Renal pelvis (tissue), 4 donors: Measurements from ENCODE around the gene DHCR7. TPM values are rescaled to one million over a fixed set of nuclear protein-coding genes. Genes with fewer than 3 reads are reported as not detected.
"Not testable (repeated sequence)": the region's sequence is repeated elsewhere in the genome, so short reads cannot be mapped to it uniquely, and the experiment has no call there.

ENCODE experiments used
- DNase-seq: peaks from one replicate; pipeline ENCODE4 v3.0.0-alpha.2; 2013
- polyA plus RNA-seq, 3 donors: library from polyadenylated mRNA; unstranded; fragments of 120-200 nt; gene quantifications; one replicate each; pipeline ENCODE4 v1.2.1, GENCODE V29; 2013; ENCODE audit not compliant: insufficient read length in 3 of 3

DHCR7 gene
- polyA plus RNA-seq, 3 donors = 43.7 to 49.4 (median 46.0) TPM

- DNase-seq = no peak
Observed at GRCh38 chr11:71442880-71443279, 5.3 kb downstream of the DHCR7 start.

DNA sequence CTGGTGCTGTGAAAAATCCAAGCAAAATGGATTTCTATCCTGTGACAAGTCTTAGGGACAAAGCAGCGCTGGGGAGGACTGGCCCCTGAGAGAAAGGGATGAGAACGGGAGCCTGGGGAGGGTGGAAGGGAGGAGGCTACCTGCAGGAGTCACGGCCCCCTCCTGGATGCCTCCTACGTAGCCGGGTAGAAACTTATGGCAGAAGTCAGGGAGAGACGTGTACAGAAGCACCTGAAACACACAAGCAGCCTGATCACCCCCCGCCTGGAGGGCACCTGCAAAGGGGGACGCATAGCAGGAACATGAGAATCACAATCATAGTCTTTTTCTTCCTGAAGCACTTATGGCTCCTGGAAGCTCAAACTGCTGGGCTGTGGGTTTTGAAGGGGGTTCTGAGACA, 6.1 kb downstream of the DHCR7 start:
- no peak for DNase-seq

GRCh38 chr11:71441251-71441650, 6.9 kb downstream of the DHCR7 start:
- no peak for DNase-seq

DNA sequence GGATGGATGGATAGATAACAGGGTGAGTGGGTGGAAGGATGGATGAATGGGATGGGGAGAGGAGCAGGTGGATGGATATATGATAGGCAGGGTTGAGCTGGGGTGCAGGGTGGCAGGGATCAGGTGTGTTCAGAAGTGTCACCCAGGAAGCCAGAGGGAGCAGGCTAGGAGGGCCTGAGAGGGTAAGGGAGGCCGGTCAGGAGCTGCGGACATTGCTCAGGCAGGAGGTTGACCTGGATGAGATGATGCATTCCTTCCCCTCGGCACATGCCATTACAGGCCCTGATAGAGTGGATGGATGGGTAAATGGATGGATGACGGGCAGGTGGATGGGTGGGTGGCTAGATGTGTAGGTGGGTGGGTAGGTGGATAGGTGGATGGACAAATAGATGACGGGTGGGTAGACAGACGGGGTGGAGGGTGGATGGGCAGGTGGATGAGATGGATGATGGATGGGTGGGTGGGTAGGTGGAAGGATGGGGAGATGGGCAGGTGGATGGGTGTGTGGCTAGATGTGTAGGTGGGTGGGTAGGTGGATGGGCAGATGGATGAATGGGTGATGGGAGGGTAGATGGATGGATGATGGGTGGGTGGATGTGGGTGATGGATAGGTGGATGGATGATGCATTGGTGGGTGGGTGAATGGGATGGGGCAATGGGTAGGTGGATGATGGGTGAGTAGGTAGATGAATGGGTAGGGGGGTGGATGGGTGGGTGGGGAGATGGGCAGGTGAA, 8.0 kb downstream of the DHCR7 start:
- DNase-seq = no peak

GRCh38 chr11:71438650-71439049, 9.5 kb downstream of the DHCR7 start:
- DNase-seq = no peak

DNA sequence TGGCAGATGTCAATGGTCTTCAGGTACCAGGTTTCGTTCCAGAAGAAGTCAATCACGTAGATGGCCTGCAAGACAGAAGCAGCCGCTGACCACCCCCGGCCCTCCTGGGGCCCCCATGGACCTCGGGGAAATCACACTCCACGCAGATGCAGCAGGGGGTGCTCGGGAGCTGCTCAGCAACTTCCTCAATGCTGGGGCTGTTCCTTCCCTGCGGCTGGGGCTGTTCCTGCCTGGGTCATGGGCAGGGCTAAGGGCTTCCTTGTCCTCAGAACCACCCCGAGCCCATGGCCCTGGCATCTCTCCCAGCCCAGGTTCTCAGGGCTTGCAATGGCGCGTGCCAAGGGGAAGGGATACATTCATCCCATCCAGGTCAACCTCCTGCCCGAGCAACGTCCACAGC, 10.3 kb downstream of the DHCR7 start:
- DNase-seq = no peak

GRCh38 chr11:71437399-71437798, 10.8 kb downstream of the DHCR7 start:
- no peak for DNase-seq

DNA sequence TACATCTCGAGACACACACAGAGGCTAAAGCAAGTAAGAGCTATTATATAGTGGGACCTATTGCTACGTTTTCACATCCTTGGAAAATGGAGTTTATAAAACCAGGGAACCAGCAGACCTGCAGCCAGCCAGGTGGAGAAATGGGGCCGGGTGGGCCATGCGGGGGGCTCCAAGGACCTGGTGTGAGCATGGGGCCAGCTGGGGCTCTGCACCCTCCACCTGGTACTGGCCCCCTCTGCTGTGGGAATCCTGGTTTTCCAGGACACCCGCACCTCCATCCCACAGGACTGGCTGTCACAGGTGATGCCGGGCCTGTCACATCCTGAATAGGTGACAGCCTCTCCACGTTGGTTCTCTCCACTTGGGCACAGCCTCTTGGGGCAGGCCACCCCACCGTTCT, 11.3 kb downstream of the DHCR7 start:
- DNase-seq = no peak

DNA sequence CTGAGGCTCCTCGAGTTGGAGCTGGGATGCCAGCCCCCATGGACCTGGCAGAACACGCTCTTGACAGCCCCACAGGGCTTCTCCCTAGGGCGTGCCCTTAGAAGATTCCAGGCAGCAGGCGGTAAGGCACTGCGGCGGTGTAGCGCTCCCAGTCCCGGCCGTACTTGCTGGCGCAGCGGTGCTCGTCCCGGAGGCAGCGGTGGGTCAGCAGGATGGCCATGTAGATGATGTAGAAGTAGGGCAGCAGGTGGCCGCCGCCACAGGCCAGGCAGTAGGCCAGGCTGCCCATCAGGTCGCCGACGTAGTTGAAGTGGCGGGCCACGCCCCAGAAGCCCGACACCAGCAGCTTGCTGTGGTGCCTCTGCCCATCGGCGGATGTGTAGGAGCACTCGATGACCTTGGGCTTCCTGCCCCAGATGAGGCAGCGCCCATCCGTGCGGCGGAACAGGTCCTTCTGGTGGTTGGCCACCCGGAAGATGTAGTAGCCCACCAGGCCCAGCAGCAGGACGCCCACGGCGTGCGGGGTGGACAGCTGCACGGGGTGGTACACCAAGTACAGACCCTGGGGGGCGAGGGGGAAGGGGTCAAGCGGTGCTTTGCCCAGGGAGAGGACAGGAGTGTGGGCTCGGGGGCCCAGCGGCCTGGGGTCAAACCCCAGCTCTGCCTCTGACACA, 12.8 kb downstream of the DHCR7 start:
- DNase-seq = no peak

DNA sequence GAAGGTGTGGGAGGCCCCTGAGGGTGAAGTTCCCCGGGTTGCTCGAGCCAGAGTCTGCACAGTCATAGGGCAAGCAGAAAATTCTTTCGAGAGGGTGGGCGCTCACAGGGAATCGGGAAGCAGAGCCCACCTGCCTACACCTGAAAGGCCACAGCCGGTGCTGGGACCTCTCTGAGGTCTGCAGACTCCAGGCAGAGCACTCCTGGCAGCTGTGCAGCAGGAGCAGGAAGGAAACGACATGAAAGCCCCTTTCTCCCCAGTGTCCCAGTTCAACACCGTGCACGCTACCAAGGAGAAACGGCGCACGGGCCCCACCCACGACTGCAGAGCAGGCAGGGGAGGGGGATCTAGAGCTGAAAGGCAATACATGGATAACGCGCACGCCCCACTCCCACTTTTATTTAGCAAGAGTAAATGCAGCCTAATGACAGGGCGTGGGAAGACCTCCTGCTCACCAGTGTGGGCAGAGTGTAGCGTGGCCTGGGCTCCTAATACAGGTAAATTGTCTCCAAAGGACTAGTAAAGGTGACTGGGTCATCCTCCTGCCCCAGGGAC, 13.5 kb downstream of the DHCR7 start:
- DNase-seq = no peak

GRCh38 chr11:71433648-71434450, 14.3 kb downstream of the DHCR7 start:
- DNase-seq = no peak

- DNase-seq = no peak
Observed at GRCh38 chr11:71432761-71433647, 15.2 kb downstream of the DHCR7 start.

GRCh38 chr11:71431271-71431670, 16.9 kb downstream of the DHCR7 start:
- no peak for DNase-seq

GRCh38 chr11:71430166-71430565, 18.0 kb downstream of the DHCR7 start:
- DNase-seq = no peak

DNA sequence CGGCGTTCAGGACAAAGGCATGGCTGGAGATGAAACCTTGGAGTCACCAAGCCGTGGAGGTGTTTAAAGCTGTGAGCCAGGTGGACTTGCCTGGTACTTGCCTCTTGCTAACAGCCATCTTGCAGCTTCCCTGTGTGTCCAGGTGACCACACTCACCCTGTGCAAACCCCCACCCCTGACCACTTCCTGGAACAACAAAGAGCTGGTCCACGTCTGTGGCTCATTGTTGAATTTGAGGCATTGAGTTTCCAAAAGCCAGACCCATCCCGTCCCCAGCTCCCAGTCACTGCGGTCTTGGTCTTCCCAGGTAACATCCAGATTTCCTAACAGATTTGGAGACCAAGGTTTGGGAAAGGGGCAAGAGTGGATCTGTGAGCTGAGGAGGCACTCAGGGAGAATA, 18.5 kb downstream of the DHCR7 start:
- DNase-seq = no peak

DNA sequence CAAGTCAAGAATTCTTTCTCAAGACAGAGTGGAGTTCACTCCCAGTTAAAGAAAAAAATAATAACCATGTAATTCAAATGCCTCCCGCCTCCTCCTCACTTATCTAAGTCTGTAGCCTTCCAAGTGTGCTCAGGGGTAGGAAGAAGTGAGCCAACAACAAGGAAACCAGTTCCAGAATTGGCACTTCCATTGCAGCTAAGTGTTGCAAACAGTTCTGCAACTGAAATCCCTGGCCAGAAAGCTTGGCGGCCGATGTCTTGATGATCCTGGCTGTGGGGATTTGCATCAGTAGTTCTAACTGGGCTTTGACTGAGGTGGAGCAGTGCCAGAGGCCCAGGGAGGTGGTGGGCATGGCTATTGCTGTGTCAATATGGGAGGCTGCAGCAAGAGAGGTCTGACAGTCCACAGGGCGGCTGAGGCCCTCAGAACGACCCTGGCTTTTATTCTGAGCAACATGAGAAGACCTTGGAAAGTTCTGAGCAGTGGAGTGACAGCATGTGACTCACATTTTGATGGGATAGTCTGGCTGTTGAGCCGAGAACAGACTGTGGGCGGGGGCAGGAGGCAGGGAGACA, 19.2 kb downstream of the DHCR7 start:
- no peak for DNase-seq

DNA sequence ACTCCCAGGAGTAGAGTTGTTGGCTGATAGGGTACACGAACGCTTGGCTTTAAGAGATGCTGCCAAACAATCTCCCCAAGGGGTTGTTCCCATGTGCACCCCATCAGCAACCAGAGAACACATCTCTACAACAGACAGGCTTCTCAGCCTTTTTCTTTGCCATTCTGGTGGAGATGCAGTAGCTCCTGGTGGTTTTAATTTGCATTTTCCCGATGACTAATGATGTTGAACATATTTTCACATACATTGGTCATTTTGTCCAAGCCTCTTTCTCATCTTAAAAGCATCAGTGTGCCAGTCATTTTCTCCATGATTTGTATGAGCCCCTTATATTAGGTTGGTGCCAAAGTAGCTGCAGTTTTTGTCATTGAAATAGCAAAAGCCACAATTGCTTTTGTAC, 21.8 kb downstream of the DHCR7 start:
- no peak for DNase-seq

GRCh38 chr11:71425860-71426259, 22.3 kb downstream of the DHCR7 start:
- DNase-seq = no peak

- no peak for DNase-seq
Observed at GRCh38 chr11:71425409-71425808, 22.8 kb downstream of the DHCR7 start.

DNA sequence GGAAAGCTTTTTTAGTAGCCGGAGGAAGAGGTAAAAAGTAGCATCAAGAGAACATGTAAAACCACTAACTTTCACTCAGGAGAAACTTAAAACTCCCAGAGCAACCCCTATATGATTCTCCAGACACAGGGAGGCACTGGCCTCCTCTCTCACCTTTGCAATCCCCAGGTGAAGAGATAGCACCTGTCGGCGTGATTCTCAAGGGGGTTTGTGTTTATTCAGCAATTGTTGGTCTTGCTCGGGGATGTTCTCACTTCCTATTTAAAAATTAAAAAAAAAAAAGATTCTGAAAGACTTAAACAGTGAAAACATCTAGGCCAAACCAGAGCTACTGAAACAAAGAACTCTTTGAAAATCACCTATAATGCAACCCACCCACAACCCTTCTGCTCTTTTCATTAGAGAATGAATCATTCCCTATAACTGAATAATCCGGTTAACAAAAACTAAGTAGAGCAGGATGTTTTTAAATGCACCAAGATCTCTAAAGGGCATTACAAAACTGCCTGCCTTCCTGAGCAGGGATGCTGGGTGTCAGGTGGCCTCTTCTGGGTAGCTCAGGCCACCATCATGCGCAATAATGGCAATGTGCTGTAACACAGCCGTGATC, 24.9 kb downstream of the DHCR7 start:
- no peak for DNase-seq

- DNase-seq = not testable (repeated sequence)
Observed at GRCh38 chr11:71422318-71422717, 25.9 kb downstream of the DHCR7 start.
